ENCODE data around the gene LDLRAD3. TPM values are rescaled to one million over a fixed set of nuclear protein-coding genes. Genes with fewer than 3 reads are reported as not detected.

LDLRAD3 gene
- total RNA-seq, 1 donor: 10.5 TPM

- DNase-seq (ENCODE audit: insufficient read length, low spot score, missing footprints): no peak
- H3K36me3 ChIP-seq (ENCODE audit: insufficient read depth, low read length): no peaks in the 10 kb centered on the region
- TF ChIP-seq CTCF (IDR thresholded peaks at IDR 0.05; ENCODE audit: extremely low read depth, low read depth, low read length): no peak
- H2AFZ ChIP-seq (ENCODE audit: low read length): no peak overlapping the region
- no peak overlapping the region for H3K4me3 ChIP-seq (ENCODE audit: insufficient read depth, low read length)
- peaks cover 3% of the 10 kb centered on the region for H4K20me1 ChIP-seq (ENCODE audit: insufficient read depth, low read length)
- H3K79me2 ChIP-seq (ENCODE audit: insufficient read depth, low read length): no peaks in the 10 kb centered on the region
- H3K9me3 ChIP-seq (ENCODE audit: low read depth, low read length): no peaks in the 10 kb centered on the region
- H3K4me2 ChIP-seq (ENCODE audit: insufficient read depth, low read length): no peak overlapping the region
- no peaks in the 10 kb centered on the region for H3K4me1 ChIP-seq (ENCODE audit: insufficient read depth, low read length)
- H3K27me3 ChIP-seq (ENCODE audit: insufficient read depth, low read length): no peaks in the 10 kb centered on the region
- H3K27ac ChIP-seq (ENCODE audit: low read depth, low read length): peak overlapping the region; percentile 12
These were observed 121.6 kb downstream of the LDLRAD3 start for GRCh38 chr11:36065436-36065835.

- no peak for DNase-seq (ENCODE audit: insufficient read length, low spot score, missing footprints)
- H3K4me1 ChIP-seq (ENCODE audit: insufficient read depth, low read length): no peaks in the 10 kb centered on the region
- no peaks in the 10 kb centered on the region for H3K79me2 ChIP-seq (ENCODE audit: insufficient read depth, low read length)
- no peak overlapping the region for H2AFZ ChIP-seq (ENCODE audit: low read length)
- H3K4me3 ChIP-seq (ENCODE audit: insufficient read depth, low read length): no peak overlapping the region
- H3K4me2 ChIP-seq (ENCODE audit: insufficient read depth, low read length): no peak overlapping the region
- H3K27me3 ChIP-seq (ENCODE audit: insufficient read depth, low read length): no peaks in the 10 kb centered on the region
- H4K20me1 ChIP-seq (ENCODE audit: insufficient read depth, low read length): peaks cover 3% of the 10 kb centered on the region
- no peaks in the 10 kb centered on the region for H3K36me3 ChIP-seq (ENCODE audit: insufficient read depth, low read length)
- no peaks in the 10 kb centered on the region for H3K9me3 ChIP-seq (ENCODE audit: low read depth, low read length)
- H3K27ac ChIP-seq (ENCODE audit: low read depth, low read length): no peak overlapping the region
- no peak for TF ChIP-seq CTCF (IDR thresholded peaks at IDR 0.05; ENCODE audit: extremely low read depth, low read depth, low read length)
These were observed 123.0 kb downstream of the LDLRAD3 start for GRCh38 chr11:36066891-36067290.

GRCh38 chr11:36069576-36070212, 125.8 kb downstream of the LDLRAD3 start:
- no peak overlapping the region for H3K4me3 ChIP-seq (ENCODE audit: insufficient read depth, low read length)
- H3K9me3 ChIP-seq (ENCODE audit: low read depth, low read length): no peaks in the 10 kb centered on the region
- TF ChIP-seq CTCF (IDR thresholded peaks at IDR 0.05; ENCODE audit: extremely low read depth, low read depth, low read length): no peak
- no peak overlapping the region for H3K27ac ChIP-seq (ENCODE audit: low read depth, low read length)
- peaks cover 3% of the 10 kb centered on the region for H4K20me1 ChIP-seq (ENCODE audit: insufficient read depth, low read length)
- H3K27me3 ChIP-seq (ENCODE audit: insufficient read depth, low read length): no peaks in the 10 kb centered on the region
- peaks cover 10% of the 10 kb centered on the region for H3K4me1 ChIP-seq (ENCODE audit: insufficient read depth, low read length)
- H3K79me2 ChIP-seq (ENCODE audit: insufficient read depth, low read length): no peaks in the 10 kb centered on the region
- no peak overlapping the region for H2AFZ ChIP-seq (ENCODE audit: low read length)
- no peak overlapping the region for H3K4me2 ChIP-seq (ENCODE audit: insufficient read depth, low read length)
- H3K36me3 ChIP-seq (ENCODE audit: insufficient read depth, low read length): no peaks in the 10 kb centered on the region
- DNase-seq (ENCODE audit: insufficient read length, low spot score, missing footprints): no peak

- Histone ChIP-seq H3K4me1 (ENCODE audit: insufficient read depth, low read length) (peaks cover 17% of the 10 kb centered on the region), H3K79me2 (ENCODE audit: insufficient read depth, low read length) (no peaks in the 10 kb centered on the region), H3K9me3 (ENCODE audit: low read depth, low read length) (no peaks in the 10 kb centered on the region), H3K4me2 (ENCODE audit: insufficient read depth, low read length) (no peak overlapping the region), H3K4me3 (ENCODE audit: insufficient read depth, low read length) (no peak overlapping the region), H2AFZ (ENCODE audit: low read length) (no peak overlapping the region), H3K36me3 (ENCODE audit: insufficient read depth, low read length) (no peaks in the 10 kb centered on the region), H3K27me3 (ENCODE audit: insufficient read depth, low read length) (no peaks in the 10 kb centered on the region), H4K20me1 (ENCODE audit: insufficient read depth, low read length) (no peaks in the 10 kb centered on the region), H3K27ac (ENCODE audit: low read depth, low read length) (no peak overlapping the region)
- TF ChIP-seq CTCF (IDR thresholded peaks at IDR 0.05; ENCODE audit: extremely low read depth, low read depth, low read length): no peak
- DNase-seq (ENCODE audit: insufficient read length, low spot score, missing footprints): no peak
These were observed 126.5 kb downstream of the LDLRAD3 start for GRCh38 chr11:36070213-36070953.

Data from osteoblast (primary cell).